HG02970 (cell line): Measurements from ENCODE around the gene ROBO4.

Experiments
- ATAC-seq: cut with Tn5 transposase; IDR thresholded peaks from one replicate; pipeline ENCODE4 v1.9.1; 2021; ENCODE audit warnings: mild to moderate bottlenecking, moderate library complexity, moderate number of reproducible peaks; ENCODE audit not compliant: unreplicated experiment, low FRiP score

Gene ROBO4

DNA sequence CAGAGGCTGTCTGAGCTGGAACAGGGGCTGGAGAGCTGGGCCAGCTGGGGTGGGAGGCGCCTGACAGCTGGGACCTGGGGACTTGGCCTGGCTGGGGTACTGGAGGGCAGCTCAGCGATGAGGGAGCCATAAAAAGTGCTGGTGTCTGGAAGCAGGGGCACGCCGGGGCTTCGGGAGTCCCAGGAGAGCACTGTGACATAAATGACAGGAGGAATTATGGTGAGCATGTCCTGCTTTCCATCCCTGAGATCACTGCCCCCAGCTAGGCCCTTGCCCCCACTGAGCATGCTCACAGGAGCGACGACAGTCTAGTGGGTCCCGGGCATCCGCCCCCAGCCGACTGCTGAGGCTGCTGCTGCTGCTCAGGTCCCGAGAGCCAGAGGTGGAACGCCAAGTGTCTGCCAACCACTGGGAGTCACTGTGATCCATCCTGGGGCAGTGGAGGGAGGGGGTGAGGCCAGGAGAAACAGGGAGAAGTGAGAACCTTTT lies 6.2 kb downstream of the ROBO4 start:
- no peak for ATAC-seq

DNA sequence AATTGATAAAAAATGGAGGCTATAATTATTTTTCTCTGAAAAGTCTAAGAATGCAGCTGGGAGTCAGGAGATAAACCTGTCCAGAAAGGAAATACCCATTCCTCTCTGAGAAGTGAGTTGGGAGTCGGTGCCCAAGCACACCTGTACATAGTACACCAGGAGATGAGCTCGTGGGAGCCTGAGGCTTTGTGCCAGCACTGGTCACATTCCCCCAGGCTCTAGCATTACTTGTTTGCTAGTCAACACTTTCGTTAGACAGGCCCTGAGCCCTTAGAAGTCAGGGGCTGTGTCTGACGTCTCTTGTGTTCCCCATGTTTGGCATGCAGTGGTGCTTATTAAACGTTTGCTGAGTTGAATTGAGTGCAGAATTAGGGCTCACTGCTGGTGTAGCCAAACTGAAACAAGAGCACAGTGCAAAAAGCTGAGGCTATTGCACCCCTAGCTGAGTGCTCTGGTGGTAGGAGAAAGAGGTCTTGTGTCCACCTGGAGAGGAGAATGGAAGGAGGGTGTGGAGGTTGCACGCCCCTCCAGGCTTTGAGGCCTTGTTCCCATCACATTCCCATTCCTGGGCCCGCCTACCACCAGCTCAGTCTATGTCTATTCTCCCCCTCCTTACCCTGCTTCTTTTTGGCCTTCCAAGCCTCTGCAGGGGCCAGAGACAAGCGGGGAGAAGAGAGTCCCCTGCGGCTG lies 6.8 kb downstream of the ROBO4 start:
- no peak for ATAC-seq

DNA sequence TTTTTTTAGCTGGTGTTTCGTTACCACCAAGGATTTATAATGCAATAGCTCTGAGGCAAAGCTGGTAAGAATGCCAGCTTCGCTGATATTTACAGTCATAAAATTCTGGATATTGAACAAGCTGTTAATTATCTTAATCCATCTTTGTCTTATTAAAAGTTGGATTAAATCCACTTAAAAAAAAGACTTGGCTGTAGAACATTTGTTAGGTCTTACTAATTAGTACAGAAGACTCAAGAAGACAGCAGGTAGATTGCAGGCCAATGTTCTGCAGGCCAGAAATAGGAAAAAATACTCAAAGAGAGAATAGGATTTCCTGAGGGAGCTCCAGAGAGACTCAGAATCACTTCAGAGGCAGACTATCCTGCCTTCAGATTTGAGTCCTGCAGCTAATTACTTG lies 7.5 kb downstream of the ROBO4 start:
- ATAC-seq: no peak

DNA sequence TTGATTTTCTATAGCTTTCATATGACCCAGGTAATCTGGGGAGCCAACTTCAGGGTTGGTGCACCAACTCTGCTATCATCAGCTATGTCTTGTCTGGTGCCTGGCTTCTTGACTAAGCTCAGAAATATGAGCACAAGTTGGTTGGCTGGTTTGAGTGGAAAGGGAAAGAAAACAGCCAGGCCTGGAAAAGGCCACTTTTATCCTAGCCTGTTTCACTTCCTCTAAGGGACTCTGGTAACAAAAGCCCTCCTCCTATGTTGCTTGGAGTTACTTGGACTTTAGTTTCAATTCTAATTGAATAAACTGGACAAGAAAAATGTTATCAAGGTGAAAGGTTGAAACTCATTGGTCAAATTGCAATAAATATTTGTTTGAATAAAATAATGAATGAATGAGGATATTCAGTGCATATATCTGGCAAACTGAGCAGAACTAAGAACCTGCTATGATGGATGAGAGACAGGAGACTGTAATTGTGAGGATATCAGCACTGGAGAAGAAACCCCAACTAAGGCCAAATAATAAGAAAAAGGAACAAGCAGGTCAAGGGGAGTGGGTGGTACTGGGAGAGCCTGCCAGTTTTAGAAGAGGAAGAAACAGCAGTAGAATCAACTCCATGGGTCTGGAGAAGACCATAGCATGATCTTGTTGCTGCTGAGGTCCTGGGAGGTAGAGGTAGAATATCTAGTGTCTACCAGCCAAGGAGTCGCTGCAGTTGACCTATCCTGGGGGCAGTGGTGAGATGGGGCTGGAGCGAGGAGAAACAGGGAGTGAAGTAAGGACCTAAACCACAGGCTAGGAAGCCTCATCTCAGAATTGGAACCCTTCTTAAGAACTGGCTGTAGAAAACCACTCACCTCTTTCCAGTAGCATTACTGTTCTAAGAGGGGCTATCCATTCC lies 8.2 kb downstream of the ROBO4 start:
- no peak for ATAC-seq

DNA sequence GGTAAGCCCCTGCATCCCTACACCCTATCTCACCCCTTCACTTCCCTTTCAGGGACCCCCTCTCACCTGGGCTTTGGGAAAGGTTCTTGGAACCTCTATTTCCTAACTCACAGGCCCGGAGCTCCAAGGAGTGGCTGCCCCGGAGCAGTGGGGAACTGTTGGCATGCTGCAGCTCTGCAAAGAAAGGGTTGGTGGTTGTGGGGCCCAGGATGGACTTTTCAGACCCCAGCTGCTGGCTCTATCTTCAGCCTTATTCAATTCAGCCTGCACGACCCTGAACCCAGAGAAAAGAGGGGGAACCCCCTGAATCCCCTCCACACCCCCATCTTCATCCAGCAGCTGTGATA lies 10.0 kb downstream of the ROBO4 start:
- ATAC-seq: no peak

DNA sequence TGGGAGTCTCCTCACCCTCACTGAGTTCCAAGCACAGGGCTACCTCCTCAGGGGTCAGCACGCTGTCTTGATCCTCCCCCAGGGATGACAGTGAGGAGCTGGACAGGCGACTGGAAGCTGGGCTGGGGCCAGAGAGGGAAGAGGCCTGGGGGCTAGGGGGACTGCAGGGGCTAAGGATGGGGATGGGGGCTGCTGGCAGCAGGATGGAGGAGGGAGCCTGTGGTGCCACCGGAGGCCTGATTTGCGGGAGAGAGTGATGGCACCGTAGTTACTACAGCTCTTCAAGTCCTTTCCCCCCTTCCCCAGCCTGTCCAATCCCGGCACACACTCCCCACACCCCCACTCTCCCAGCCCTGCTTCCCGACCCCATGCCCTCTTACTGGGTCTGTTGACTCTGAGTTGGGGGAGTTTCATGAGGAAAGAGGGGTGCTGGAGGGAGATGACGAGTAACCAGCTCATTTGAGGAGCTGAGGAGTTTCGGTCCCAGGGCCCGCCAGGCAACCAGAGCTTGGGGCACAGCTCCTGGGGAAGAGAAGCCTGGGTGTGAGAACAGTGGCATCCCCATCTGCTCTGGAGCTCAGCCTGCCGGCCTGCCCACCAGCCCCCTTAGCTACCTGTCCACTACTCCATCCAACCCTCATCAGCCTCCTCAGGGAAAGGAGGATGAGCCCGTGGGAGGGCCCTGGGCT lies 10.5 kb downstream of the ROBO4 start:
- no peak for ATAC-seq

DNA sequence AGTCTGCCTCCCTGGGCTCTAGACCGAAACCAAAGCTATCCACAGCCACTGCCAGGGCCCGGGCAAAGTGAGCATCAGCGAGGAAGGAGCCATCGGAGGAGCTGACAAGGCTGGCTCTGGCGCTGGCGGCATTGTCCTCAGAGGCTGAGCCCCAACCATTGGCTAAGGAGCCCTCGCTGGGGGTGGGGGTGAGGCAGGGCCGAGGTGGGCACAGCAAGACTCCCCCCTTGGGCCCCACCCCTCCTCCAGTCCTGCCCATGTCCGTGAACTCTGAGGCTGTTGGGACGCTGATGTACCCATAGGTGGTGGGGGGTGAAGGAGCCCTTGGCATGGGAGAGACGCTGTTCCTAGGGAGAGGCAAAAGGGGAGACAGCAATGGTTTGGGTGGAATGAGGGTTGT lies 11.2 kb downstream of the ROBO4 start:
- ATAC-seq: no peak

DNA sequence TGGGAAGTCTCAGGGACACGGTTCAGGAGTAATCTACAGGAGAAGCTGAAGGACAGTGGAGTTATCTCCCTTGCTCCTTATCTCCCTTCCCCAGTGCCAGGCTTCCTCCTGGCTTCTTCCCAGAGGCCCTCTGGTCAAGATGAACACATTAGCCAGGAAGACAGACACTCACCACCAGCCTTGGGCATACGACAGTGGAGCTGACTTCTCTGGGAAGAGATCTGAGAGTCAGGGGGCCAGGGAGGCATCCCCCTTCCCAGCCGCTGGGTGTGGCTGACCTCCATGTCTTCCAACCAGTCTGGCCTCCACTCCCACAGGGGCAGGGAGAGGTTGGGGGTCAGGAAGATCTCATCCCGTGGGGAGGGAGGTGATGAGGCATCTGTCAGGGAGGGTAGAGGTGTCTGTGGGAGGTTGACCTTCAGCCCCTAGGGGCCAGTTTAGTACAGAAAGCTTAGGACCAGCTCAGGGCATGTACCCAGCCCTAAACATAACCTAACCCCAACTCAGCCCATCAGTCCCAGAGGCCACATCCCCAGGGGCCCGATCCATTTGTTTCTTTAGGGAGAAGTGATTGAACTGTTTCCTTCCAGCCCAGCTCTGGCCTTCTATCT lies 12.7 kb downstream of the ROBO4 start:
- no peak for ATAC-seq

DNA sequence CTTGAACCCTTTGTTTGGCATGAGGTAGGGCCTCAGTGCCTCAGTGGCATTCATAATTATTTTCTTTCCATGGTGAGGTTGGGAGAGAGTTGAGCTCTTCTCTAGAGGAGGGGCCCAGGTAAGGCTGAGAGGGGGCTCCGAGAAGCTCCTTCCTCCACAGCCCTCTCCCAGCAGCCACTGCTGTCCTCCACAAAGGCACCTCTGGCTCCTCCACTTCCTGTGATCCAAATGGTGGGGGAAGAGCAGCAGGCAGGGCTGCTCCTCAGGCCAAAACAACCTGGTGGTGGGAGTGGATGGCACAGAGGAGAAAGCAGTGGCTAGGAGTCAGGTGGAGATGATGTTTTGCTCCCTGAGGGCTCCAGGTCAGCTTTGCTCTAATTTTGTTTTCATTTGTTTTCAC lies 13.3 kb downstream of the ROBO4 start:
- no peak for ATAC-seq

DNA sequence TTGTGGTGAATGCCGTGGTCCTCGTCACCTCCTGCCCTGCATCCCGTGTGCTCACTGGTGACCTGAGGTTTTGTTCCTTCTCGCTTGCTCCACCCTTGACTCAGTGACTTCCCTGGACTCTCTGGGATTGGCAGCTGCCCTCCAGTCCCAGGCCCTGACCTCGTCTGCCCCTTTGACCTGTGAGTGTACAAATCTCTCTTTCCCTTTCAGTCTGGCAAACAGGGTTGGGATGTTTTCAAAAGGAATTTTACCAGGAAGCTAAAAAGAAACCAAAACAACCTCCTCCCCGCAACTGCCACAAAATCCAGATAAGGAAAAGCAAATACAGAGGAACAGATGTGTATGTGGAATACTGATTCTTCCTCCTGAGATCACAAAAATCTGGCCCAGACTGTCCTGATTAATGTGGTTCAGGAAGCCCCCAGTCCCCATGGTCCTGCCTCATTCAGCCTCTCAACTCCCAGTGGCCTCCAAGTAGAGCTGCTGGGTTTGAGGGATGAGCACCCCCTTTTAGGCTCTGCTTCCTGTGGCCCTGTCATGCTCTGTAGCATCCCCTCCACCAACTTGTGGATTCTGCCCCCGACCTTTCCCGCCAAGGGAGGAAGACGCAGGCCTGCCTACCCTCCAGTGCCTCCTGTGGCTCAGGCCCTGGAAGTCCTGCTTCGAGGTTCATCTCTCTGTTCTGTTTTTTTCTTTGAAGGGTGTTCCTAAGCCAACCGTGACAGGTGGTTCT lies 15.2 kb downstream of the ROBO4 start:
- no peak for ATAC-seq

DNA sequence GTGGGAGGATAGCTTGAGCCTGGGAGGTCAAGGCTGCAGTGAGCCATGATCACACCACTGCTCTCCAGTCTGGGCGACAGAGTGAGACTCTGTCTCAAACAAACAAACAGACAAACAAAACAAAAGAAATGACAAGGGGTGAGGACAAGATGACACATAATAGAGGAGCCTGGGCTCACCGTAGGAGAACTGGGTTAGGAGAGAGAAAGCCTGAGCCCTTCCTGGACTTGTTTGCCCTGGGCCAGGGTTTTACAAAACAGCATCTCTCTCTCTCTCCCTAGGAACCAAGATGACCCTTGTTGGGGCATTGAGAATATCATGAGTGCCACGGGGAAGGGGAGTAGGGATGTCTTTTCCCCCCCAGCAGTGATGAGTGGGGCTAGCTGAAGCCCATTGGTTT lies 16.7 kb downstream of the ROBO4 start:
- no peak for ATAC-seq

DNA sequence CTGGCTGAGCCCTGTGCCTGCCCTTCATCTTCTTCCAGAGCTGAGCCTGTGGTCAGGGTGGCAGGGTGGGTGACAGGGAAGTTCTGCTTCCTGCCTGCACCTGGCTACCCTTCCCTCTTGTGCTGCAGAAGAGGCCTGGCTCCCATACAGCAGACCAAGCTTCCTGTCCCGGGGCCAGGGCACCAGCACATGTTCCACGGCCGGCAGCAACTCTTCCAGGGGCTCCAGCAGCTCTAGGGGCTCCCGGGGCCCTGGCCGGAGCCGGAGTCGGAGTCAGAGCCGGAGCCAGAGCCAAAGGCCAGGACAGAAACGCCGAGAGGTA lies 17.4 kb downstream of the ROBO4 start:
- ATAC-seq: no peak

DNA sequence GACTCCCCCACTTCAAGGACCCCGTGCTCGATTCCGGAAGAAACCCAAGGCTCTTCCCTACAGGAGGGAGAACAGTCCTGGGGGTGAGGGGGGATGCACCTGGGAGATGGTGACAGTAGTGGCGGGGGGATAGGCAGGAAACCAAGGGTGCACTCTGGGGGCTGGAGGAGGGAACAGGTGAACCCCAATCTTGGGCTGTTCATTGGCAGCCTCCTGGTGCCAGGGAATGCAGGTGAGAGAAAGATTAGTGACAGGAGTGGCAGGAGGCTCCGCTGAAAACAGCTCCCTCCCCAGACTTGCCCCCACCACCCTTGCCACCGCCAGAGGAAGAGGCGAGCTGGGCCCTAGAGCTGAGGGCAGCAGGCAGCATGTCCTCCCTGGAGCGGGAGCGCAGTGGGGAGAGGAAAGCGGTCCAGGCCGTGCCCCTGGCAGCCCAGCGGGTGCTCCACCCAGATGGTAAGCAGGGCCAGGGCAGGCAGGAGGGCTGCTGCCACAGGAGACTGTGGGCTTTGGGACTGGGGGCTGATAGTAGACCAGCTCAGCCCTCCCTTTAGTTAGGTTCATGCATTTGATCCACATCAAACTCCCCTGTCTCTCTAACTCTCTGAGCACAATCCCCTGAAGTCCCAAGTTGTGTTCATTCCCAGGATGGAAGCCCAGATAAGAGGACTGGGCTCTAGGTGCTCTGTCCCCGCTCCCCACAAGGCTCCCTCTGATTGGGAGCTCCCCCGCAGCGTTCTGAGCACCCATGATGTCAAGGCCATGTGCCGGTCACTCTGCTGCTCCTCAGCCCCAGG lies 18.0 kb downstream of the ROBO4 start:
- ATAC-seq: no peak

DNA sequence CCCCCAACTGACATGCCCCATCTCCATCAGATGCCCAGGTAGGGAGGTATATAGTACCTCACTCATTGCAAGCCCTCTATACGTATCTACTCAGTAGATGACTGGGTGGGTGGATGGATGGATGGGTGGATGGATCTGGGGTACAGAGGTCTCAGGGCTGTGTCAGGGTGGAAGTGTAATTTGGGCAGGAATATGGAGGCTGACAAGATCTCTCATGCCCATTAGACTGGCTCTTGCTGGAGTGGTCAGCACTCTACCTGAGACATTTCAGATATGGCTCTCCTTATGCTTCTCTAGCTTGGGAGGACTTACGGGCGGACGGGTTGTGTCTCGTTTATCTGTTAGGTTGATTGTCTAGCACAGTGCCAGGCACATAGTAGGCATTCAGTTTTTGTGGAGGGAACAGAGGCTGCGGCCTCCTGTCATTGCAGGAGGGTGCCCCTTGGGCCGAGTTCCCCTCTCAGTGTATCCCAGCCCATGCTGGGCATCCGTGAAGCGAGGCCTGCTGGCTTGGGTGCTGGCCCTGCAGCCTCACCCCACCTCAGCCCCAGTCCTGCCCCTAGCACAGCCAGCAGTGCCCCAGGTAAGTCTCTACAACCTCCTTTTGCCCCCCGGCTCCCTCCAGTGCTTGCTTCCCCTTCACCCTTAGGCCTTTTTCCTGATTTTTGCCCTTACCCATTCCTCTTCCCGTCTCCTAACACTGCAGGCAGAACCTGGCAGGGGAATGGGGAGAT lies 18.7 kb downstream of the ROBO4 start:
- ATAC-seq: no peak

DNA sequence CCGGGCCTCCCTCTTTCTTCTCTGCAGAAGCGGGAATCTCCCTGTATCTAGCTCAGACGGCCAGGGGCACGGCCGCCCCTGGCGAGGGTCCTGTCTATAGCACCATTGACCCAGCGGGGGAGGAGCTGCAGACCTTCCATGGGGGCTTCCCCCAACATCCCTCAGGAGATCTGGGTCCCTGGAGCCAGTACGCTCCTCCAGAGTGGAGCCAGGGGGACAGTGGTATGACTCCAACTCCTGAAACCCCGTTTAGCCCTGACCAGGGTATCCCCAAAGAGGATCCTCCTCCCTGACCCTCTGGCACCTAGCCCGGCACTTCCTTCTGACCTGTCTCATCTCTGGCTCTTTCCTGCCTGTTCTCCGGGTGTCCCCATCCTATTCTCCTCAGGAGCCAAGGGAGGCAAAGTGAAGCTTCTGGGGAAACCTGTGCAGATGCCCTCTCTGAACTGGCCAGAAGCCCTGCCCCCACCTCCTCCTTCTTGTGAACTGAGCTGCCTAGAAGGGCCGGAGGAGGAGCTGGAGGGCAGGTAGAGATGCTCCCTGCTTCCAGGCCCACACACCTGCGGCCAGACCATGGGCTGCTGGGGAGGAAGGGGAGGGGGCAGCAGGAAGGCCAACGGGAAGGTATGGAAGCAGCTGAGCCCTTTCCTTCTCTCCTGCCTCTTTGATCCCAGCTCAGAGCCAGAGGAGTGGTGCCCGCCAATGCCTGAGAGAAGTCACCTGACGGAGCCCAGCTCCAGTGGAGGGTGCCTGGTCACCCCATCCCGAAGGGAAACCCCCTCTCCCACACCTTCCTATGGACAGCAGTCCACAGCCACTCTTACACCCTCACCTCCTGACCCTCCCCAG lies 19.5 kb downstream of the ROBO4 start:
- ATAC-seq: no peak

DNA sequence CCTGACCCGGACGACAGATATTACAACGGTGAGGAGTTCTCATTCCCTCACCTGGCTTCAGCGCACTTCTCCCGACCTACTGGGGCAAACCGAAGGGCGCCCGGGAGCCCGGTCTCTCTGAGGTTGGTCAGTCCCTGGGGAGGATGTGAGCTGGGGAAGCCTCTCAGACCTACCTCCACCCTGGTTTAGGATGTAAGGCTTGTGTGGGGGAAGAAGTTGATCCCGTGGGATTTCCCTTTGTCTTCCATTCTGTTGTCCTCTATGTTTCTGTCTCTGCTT lies 20.1 kb downstream of the ROBO4 start:
- ATAC-seq: no peak

DNA sequence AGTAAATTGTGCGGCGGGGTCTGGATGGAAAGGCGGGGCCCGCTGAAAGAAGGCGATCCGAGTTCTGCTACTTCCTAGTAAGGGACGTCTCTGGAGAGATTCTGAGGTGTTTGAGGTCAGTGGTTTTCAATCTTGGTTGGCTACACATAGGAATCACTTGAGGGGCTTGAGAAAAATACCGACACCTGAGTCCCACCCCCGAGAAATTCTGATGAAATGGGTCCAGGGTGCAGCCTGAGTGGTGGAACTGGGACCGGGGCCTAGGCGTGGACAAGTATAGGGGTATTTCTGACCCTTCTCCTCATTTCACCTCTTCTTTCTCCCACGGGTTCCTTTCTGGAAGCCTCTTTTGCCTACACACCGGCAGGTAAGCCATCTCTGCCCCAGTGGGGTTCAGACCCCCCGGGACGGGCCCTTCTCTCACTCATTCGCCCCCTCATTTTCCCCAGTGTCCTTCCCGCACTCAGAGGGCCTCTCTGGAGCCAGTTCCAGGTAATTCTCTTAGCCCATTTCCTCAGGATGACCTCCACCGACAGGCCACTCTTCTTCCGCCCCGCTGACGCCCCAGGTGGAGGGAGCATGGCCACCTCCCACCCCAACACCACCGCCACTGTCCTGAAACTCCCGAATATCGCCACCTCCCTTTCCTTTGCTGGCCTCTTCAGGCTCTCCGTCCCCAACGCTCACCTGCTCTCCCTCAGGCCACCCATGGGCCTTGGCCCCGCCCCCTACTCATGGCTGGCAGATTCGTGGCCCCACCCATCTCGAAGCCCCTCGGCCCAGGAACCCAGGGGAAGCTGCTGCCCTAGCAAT lies 20.6 kb downstream of the ROBO4 start:
- no peak for ATAC-seq
